ENCODE results near the gene NOM1.

The NOM1 gene

GRCh38 chr7:156985101-156985992 is 35.8 kb downstream of the NOM1 start:
- DNase-seq, result no peak

GRCh38 chr7:156986378-156986777 is 36.9 kb downstream of the NOM1 start:
- no peak for DNase-seq

- no peak for DNase-seq
Observed at GRCh38 chr7:156988343-156989185, 39.1 kb downstream of the NOM1 start.

GRCh38 chr7:156989766-156990535 is 40.4 kb downstream of the NOM1 start:
- no peak for DNase-seq

GRCh38 chr7:156993021-156993924 is 43.8 kb downstream of the NOM1 start:
- DNase-seq, result no peak

- DNase-seq, result no peak
Observed at GRCh38 chr7:156993925-156994235, 44.4 kb downstream of the NOM1 start.

- DNase-seq, result no peak
Observed at GRCh38 chr7:156994417-156994816, 44.9 kb downstream of the NOM1 start.

- no peak for DNase-seq
Observed at GRCh38 chr7:156998988-156999957, 49.8 kb downstream of the NOM1 start.

- no peak for DNase-seq
Observed at GRCh38 chr7:156999958-157000726, 50.6 kb downstream of the NOM1 start.

GRCh38 chr7:157000741-157001653 is 51.5 kb downstream of the NOM1 start:
- DNase-seq, result no peak

GRCh38 chr7:157001920-157002818 is 52.7 kb downstream of the NOM1 start:
- no peak for DNase-seq

GRCh38 chr7:157002819-157003421 is 53.4 kb downstream of the NOM1 start:
- no peak for DNase-seq

GRCh38 chr7:157003445-157003755 is 53.9 kb downstream of the NOM1 start:
- DNase-seq, result no peak

- no peak for DNase-seq
Observed at GRCh38 chr7:157003756-157004520, 54.4 kb downstream of the NOM1 start.

- no peak for DNase-seq
Observed at GRCh38 chr7:157004521-157005455, 55.3 kb downstream of the NOM1 start.

All from SHP77 (cell line).